PC-3 (cell line): ENCODE results near the gene DLG4. TPM values are rescaled to one million over a fixed set of nuclear protein-coding genes. Genes with fewer than 3 reads are reported as not detected.
"Not testable (repeated sequence)": the region's sequence is repeated elsewhere in the genome, so short reads cannot be mapped to it uniquely, and the experiment has no call there.

ENCODE experiments used
- ATAC-seq: fragments of 200-7000 bp; cut with Tn5 transposase; 2 replicates; pipeline ENCODE4 v1.9.1; 2020; ENCODE audit warnings: mild to moderate bottlenecking, moderate library complexity
- BruUV-seq: library from RNA; stranded (reverse); fragments of 400-500 nt; replicated peaks from 2 replicates; lab custom pipeline; 2021; lab: Mats Ljungman, UMichigan
- CTCF ChIA-PET: fragments of 300-600 bp; sonication (Branson Sonifier 250); formaldehyde crosslinking; loops from one replicate; lab custom pipeline; 2022; ENCODE audit warnings: antibody characterized with exemption; lab: Charles Lee
- POLR2A ChIA-PET: fragments of 300-600 bp; sonication (Branson Sonifier 250); formaldehyde crosslinking; loops from one replicate; lab custom pipeline; 2022; ENCODE audit warnings: antibody characterized with exemption; ENCODE audit not compliant: unreplicated experiment; lab: Charles Lee
- DNase-seq: peaks from one replicate; pipeline ENCODE4 v3.0.0-alpha.2; 2015
- H2AFZ ChIP-seq: fragments of 300-600 bp; sonication (generic); 2 replicates; pipeline ENCODE4 v1.6.0; 2016; ENCODE audit warnings: antibody characterized with exemption, low read length
- H3F3A ChIP-seq: fragments of 300-600 bp; sonication (generic); one replicate; pipeline ENCODE4 v1.6.0; 2017; ENCODE audit warnings: antibody characterized with exemption, low read length, control low read depth, mild to moderate bottlenecking; ENCODE audit not compliant: unreplicated experiment
- H3K27ac ChIP-seq: fragments of 300-600 bp; sonication (generic); 2 replicates; pipeline ENCODE4 v1.5.1; 2016; ENCODE audit warnings: mild to moderate bottlenecking, low read length
- H3K27me3 ChIP-seq: fragments of 300-600 bp; sonication (generic); 2 replicates; pipeline ENCODE4 v1.6.1; 2016; ENCODE audit warnings: low read length, mixed read lengths
- H3K36me3 ChIP-seq: fragments of 300-600 bp; sonication (generic); 2 replicates; pipeline ENCODE4 v1.6.1; 2016; ENCODE audit warnings: low read depth, mixed run types, low read length, mixed read lengths
- H3K4me1 ChIP-seq: fragments of 300-600 bp; sonication (generic); 2 replicates; pipeline ENCODE4 v1.5.1; 2016; ENCODE audit warnings: low read length; ENCODE audit not compliant: insufficient read depth
- H3K4me2 ChIP-seq: fragments of 300-600 bp; sonication (generic); 2 replicates; pipeline ENCODE4 v1.6.0; 2016; ENCODE audit warnings: low read length
- H3K4me3 ChIP-seq: fragments of 300-600 bp; sonication (generic); 2 replicates; pipeline ENCODE4 v1.5.1; 2016; ENCODE audit warnings: mild to moderate bottlenecking, low read length, mixed read lengths
- H3K79me2 ChIP-seq: fragments of 300-600 bp; sonication (generic); 2 replicates; pipeline ENCODE4 v1.6.1; 2017; ENCODE audit warnings: low read length, mixed read lengths
- H3K9ac ChIP-seq: fragments of 300-600 bp; sonication (generic); 2 replicates; pipeline ENCODE4 v1.6.0; 2016; ENCODE audit warnings: mild to moderate bottlenecking, low read length
- H3K9me2 ChIP-seq: fragments of 300-600 bp; sonication (generic); replicated peaks from 2 replicates; pipeline ENCODE4 v1.6.1; 2016; ENCODE audit warnings: mixed run types, low read length, mixed read lengths
- H3K9me3 ChIP-seq: fragments of 300-600 bp; sonication (generic); 2 replicates; pipeline ENCODE4 v1.6.1; 2016; ENCODE audit warnings: low read length, mixed read lengths
- H4K20me1 ChIP-seq: fragments of 300-600 bp; sonication (generic); 2 replicates; pipeline ENCODE4 v1.6.1; 2016; ENCODE audit warnings: low read length, mixed read lengths
- EZH2 ChIP-seq: fragments of 300-600 bp; sonication (generic); IDR thresholded peaks from one replicate; pipeline ENCODE4 v1.6.1; 2017; ENCODE audit warnings: antibody characterized with exemption, mild to moderate bottlenecking, low read length; ENCODE audit not compliant: unreplicated experiment
- EZH2phosphoT487 ChIP-seq: fragments of 300-600 bp; sonication (generic); IDR thresholded peaks from 2 replicates; pipeline ENCODE4 v1.6.1; 2018; ENCODE audit warnings: mild to moderate bottlenecking, antibody characterized with exemption, low read length, borderline replicate concordance
- intact Hi-C: fragments of 100-400 bp; cut with micrococcal nuclease; formaldehyde crosslinking; loops from 2 replicates; pipeline ENCODE4 v1.9.0; 2023
- total RNA-seq: library from RNA; depleted of rRNA; stranded (reverse); fragments of >200 nt; gene quantifications from 2 replicates; pipeline ENCODE4 v1.2.3, GENCODE V29; 2014
- TF ChIP-seq, protein P1 (sequence below): fragments of 300-600 bp; sonication (generic); conservative IDR thresholded peaks from 2 replicates; pipeline ENCODE4 v1.5.1; 2017; ENCODE audit warnings: antibody characterized with exemption, low read depth, mild to moderate bottlenecking, low read length

The DLG4 gene
- total RNA-seq, 1 experiment from 2014 or later: 6.5 TPM

GRCh38 chr17:7184091-7184488, 35.5 kb downstream of the DLG4 start:
- Histone ChIP-seq H3F3A (no peaks in the 10 kb centered on the region), H3K9me2 (no peaks in the 10 kb centered on the region), H3K27ac (no peak overlapping the region), H3K9me3 (no peaks in the 10 kb centered on the region), H3K36me3 (no peaks in the 10 kb centered on the region), H3K4me1 (no peaks in the 10 kb centered on the region), H2AFZ (no peak overlapping the region), H4K20me1 (no peaks in the 10 kb centered on the region), H3K27me3 (no peaks in the 10 kb centered on the region), H3K4me3 (no peak overlapping the region), H3K4me2 (no peak overlapping the region), H3K9ac (no peak overlapping the region), H3K79me2 (no peaks in the 10 kb centered on the region)
- CTCF ChIA-PET: no interaction called here
- POLR2A ChIA-PET: no interaction called here
- TF ChIP-seq, protein P1, sequence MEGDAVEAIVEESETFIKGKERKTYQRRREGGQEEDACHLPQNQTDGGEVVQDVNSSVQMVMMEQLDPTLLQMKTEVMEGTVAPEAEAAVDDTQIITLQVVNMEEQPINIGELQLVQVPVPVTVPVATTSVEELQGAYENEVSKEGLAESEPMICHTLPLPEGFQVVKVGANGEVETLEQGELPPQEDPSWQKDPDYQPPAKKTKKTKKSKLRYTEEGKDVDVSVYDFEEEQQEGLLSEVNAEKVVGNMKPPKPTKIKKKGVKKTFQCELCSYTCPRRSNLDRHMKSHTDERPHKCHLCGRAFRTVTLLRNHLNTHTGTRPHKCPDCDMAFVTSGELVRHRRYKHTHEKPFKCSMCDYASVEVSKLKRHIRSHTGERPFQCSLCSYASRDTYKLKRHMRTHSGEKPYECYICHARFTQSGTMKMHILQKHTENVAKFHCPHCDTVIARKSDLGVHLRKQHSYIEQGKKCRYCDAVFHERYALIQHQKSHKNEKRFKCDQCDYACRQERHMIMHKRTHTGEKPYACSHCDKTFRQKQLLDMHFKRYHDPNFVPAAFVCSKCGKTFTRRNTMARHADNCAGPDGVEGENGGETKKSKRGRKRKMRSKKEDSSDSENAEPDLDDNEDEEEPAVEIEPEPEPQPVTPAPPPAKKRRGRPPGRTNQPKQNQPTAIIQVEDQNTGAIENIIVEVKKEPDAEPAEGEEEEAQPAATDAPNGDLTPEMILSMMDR: no peak
- TF ChIP-seq EZH2phosphoT487: no peak
- no peak for TF ChIP-seq EZH2
- intact Hi-C loops: no loop called here
- no TSS peak for BruUV-seq
- ATAC-seq (no peak), DNase-seq (no peak)

DNA sequence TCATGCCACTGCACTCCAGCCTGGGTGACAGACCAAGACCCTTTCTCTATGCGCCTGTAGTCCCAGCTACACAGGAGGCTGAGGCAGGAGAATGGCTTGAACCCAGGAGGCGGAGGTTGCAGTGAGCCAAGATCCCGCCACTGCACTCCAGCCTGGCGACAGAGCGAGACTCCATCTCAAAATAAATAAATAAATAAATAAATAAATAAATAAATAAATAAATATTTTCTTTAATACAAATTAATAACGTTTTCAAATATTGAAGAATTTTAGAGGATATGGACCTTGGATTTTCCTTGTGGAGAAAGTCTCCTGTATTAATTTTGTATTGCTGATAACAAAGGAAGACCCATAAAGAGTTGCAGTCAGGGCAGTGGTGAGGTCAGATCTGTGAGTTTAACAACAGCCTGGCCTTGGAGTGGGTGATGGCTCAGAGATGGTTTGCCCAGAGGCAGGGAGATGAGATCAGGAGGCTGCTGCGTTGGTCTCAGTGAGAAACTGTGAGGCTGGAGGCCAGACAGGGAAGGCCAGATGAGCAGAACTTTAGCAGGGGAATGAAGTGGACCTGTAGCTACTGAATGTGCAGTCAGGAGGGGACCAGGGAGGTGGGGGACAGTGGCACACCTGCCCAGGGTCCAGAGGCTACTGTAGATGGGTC, 36.1 kb downstream of the DLG4 start:
- Histone ChIP-seq H3K4me3 (no peak overlapping the region), H3K27me3 (no peaks in the 10 kb centered on the region), H3K9ac (no peak overlapping the region), H3F3A (no peaks in the 10 kb centered on the region), H4K20me1 (no peaks in the 10 kb centered on the region), H3K27ac (no peak overlapping the region), H3K9me3 (no peaks in the 10 kb centered on the region), H3K9me2 (no peaks in the 10 kb centered on the region), H2AFZ (no peak overlapping the region), H3K79me2 (no peaks in the 10 kb centered on the region), H3K4me1 (no peaks in the 10 kb centered on the region), H3K36me3 (no peaks in the 10 kb centered on the region), H3K4me2 (no peak overlapping the region)
- no peak for DNase-seq
- intact Hi-C loops: no loop called here
- ChIA-PET POLR2A (no interaction called here), CTCF (no interaction called here)
- BruUV-seq: no TSS peak
- TF ChIP-seq EZH2phosphoT487: no peak
- TF ChIP-seq, protein P1: no peak
- TF ChIP-seq EZH2: no peak
- no peak for ATAC-seq

- H3K9ac ChIP-seq, BruUV-seq, H2AFZ ChIP-seq, intact Hi-C loops, H3K27ac ChIP-seq, H3K9me3 ChIP-seq, DNase-seq, H3K79me2 ChIP-seq, ATAC-seq, H3K4me3 ChIP-seq, H3F3A ChIP-seq, H3K27me3 ChIP-seq, H3K9me2 ChIP-seq, CTCF ChIA-PET, H3K4me1 ChIP-seq, POLR2A ChIA-PET, H4K20me1 ChIP-seq, H3K36me3 ChIP-seq, H3K4me2 ChIP-seq: not testable (repeated sequence)
These were observed 37.5 kb downstream of the DLG4 start for GRCh38 chr17:7182101-7182500.
